ENCODE results near the gene MSRB1. TPM values are rescaled to one million over a fixed set of nuclear protein-coding genes. Genes with fewer than 3 reads are reported as not detected.

Gene MSRB1, protein sequence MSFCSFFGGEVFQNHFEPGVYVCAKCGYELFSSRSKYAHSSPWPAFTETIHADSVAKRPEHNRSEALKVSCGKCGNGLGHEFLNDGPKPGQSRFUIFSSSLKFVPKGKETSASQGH
- total RNA-seq: 6.7 TPM

DNA sequence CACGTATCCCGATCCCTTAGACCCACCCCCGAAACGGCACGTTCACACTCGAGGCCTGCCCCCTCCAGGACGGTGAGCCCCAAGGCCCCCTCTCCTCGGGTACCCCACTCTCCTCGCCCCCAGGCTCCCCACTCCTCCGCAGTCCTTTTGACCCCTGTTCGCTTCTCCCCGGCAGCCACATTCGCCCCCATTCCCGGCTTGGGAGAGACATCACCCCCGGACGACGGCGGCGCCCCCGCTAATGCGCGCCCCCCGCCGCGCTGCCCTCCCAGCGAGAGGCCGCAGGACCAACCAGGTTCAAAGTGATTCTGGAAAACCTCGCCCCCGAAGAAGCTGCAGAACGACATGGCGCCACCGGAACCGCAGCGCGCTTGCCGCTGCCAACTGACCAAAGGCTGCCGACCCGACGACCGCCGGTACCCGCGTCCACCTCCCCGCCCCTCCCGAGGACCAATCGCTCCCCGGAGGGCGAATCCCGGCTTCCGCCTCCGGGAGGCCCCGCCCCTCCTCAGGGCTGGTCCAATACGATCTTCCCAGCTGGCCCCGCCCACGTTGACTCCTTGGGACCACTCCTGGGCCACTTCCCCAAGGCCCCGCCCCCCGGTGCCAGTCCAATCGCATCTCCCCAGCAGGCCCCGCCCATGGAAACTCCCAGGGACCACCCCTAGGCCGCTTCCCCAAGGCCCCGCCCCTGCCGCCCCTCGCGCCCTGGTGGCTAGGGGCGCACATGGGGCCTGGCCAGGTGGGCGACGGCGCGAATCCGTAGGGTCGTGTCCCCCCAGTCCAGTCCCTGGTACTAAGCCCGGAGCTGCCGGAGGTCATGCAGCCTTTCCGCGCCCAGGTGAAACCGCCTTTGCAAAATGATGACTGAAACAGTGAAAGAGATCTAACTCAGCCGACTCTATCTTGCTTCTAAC is at the start of gene MSRB1:
Gene MSRB1 (minus strand): TSS at position 390 of the 917 bp plus-strand sequence. CDS start 43 bp downstream, at position 347.

DNA sequence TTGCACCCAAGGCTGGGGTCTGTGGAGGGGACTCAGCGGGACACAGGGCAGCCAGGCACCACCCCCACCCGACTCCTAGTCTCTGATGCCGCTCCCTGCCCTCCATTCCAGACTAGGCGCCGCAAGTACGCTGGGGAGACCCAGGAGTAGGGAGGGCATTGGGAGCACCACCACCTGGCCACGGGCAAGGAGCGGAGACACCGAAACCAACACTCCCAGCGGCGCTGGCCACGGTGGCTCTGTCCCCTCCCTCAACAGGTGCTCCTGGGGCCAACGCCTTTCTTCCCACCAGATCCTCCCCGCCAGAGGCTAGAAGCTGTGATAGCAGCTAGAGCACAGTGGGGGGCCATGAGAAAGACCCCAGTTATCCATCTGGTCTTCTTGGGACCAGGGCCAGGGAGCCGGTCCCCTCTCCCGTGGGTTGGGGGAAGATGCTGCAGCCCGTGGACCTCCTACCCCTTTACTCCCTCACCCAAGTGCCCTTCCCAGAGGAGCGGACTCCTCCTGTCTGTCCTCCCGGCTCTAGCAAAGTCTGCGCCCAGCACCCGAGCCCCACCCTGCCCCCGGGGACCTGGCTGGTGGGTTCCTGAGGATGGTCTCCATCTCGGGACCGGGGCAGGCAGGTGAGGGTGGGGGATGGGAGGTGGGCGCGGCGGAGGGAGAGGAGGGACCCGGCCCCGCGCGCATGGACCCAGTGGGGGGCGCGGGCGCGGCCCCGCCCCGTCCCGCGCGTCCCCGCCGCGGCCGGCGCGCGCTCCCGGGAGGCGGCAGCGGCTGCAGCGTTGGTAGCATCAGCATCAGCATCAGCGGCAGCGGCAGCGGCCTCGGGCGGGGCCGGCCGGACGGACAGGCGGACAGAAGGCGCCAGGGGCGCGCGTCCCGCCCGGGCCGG is 46.5 kb upstream of the MSRB1 start, which contains the start of gene SYNGR3:
Gene SYNGR3 (plus strand): TSS at position 762 of the 892 bp plus-strand sequence. CDS start 133 bp downstream, outside the sequence.

GRCh38 chr16:1983544-1984346 is 40.7 kb upstream of the MSRB1 start, which contains the start of gene GFER:
TSS of gene GFER (plus strand) at chr16:1984193. CDS start at chr16:1984219, 26 bp downstream.

DNA sequence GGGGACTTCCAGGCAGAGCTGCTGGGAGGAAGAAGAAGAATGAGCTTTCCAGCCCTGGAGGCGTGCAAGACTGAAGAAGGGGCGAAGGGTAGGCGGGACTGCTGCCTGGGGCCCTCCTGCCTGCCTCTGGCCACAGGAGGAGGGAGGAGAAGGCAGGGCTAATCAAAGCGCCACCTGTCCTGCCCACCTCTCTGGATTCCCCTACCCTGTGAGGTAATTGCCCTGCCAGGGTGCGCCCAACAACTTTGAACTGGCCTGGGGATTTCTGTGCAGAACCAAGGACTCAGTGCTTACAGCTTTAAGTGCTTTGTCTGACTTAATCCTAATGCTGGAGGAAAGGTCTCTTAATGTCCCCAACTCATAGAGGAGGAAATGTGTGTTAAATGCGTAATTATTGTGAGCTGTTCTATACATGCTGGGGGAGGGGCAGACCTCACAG is 38.4 kb upstream of the MSRB1 start, which contains the start of gene NOXO1:
Gene NOXO1 (minus strand): TSS at position 72 of the 439 bp plus-strand sequence. CDS start 290 bp downstream, outside the sequence.

GRCh38 chr16:1971796-1972489 is 28.9 kb upstream of the MSRB1 start, which contains the start of gene TBL3:
TSS of gene TBL3 (plus strand) at chr16:1972053. CDS start at chr16:1972165, 112 bp downstream.

DNA sequence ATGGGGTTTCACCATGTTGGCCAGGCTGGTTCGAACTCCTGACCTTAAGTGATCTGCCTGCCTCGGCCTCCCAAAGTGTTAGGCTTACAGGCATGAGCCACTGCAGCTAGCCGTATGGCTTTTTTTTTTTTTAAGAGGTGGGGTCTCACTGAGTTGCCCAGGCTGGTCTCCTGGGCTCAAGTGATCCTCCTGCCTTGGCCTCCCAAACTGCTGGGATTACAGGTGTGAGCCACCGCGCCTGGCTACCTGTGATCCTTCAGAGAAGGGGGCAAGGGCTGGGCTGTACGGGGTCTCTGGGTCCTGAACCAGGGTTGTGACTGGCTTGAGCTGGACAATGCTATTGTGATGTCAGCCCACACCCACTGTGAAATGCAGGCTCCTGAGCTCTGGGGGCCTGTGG is 23.5 kb upstream of the MSRB1 start, which contains the start of gene RNF151:
Gene RNF151 (plus strand): TSS at position 397 of the 400 bp plus-strand sequence. CDS start 26 bp downstream, outside the sequence.

GRCh38 chr16:1964506-1965395 is 21.8 kb upstream of the MSRB1 start, which contains the start of gene RPS2:
TSS of gene RPS2 (minus strand) at chr16:1964826. CDS start at chr16:1964625, 201 bp downstream.

DNA sequence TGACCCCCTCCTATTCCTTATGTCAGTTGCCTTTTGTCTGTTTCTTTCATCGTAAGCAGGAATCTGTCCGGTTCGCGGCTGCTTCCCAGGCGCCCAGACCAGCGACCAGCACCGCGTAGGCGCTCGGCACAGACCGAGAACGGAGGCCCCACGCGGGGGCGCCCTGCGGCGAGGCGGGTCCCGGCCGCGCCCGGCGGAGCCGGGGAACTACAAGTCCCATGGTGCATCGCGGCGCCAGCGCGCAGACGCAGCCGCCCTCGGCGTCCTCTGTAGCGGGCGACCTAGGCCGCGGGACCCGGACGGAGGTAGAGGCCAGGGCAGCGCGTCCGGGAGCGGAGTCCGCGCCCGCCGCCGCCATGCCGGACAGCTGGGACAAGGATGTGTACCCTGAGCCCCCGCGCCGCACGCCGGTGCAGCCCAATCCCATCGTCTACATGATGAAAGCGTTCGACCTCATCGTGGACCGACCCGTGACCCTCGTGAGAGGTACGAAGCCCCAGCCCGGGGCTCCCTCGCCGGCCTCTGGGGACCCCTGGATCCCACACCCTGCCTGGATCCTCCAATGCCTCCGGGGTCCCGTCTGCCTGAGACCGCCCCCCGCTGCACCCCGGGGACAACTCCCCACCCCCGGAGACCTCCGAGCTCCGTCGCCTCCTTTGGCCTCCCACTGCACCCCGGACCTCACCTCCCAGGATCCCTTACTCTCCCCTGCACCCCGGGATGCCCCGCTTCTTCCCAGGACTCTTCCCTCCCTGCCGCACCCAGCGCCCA is 16.5 kb upstream of the MSRB1 start, which contains the start of gene NDUFB10:
Gene NDUFB10 (plus strand): TSS at position 270 of the 771 bp plus-strand sequence. CDS start 87 bp downstream, at position 357.

GRCh38 chr16:1918351-1919326 is 24.4 kb downstream of the MSRB1 start, which contains the start of gene HS3ST6:
TSS of gene HS3ST6 (minus strand) at chr16:1918415. CDS start at chr16:1918323, 92 bp downstream.

Small RNAs within 50 kb of the gene (small RNA-seq; reads per million reads assigned to genes)
- gene AC005363.2: not detected
- not detected for gene SNORA10
- not detected for gene SNORA64

Other genes starting within 250 kb of the MSRB1 start
- gene MAPK8IP3, start 237.0 kb downstream of the MSRB1 start, total RNA-seq: 85.8 TPM
- 23.8 TPM for gene NME3, start 171.7 kb downstream of the MSRB1 start, total RNA-seq
- 12.0 TPM for gene EME2, start 170.4 kb downstream of the MSRB1 start, total RNA-seq
- gene MRPS34, start 170.1 kb downstream of the MSRB1 start, total RNA-seq: 34.4 TPM
- 44.5 TPM for gene SPSB3, start 160.6 kb downstream of the MSRB1 start, total RNA-seq
- gene NUBP2, start 160.2 kb downstream of the MSRB1 start, total RNA-seq: 36.2 TPM
- gene IGFALS, start 149.5 kb downstream of the MSRB1 start, total RNA-seq: not detected
- 67.4 TPM for gene HAGH, start 116.4 kb downstream of the MSRB1 start, total RNA-seq
- 44.3 TPM for gene FAHD1, start 116.0 kb downstream of the MSRB1 start, total RNA-seq
- 1.8 TPM for gene MEIOB, start 71.0 kb downstream of the MSRB1 start, total RNA-seq
- gene HS3ST6, start 24.8 kb downstream of the MSRB1 start, total RNA-seq: not detected
- gene RPL3L, start 11.5 kb upstream of the MSRB1 start, total RNA-seq: not detected
- gene NDUFB10, start 16.3 kb upstream of the MSRB1 start, total RNA-seq: 93.0 TPM
- 1,359 TPM for gene RPS2, start 21.6 kb upstream of the MSRB1 start, total RNA-seq
- not detected for gene RNF151, start 23.7 kb upstream of the MSRB1 start, total RNA-seq
- 13.1 TPM for gene TBL3, start 28.9 kb upstream of the MSRB1 start, total RNA-seq
- 1.2 TPM for gene NOXO1, start 38.3 kb upstream of the MSRB1 start, total RNA-seq
- gene GFER, start 41.0 kb upstream of the MSRB1 start, total RNA-seq: 14.1 TPM
- 112 TPM for gene SYNGR3, start 46.8 kb upstream of the MSRB1 start, total RNA-seq
- 7.8 TPM for gene ZNF598, start 66.6 kb upstream of the MSRB1 start, total RNA-seq
- gene NPW, start 76.6 kb upstream of the MSRB1 start, total RNA-seq: not detected
- 23.5 TPM for gene NHERF2, start 83.7 kb upstream of the MSRB1 start, total RNA-seq
- 26.8 TPM for gene NTHL1, start 104.6 kb upstream of the MSRB1 start, total RNA-seq
- gene TSC2, start 104.8 kb upstream of the MSRB1 start, total RNA-seq: 70.4 TPM
- 78.2 TPM for gene PKD1, start 192.7 kb upstream of the MSRB1 start, total RNA-seq
- 8.1 TPM for gene RAB26, start 205.4 kb upstream of the MSRB1 start, total RNA-seq
- gene TRAF7, start 212.6 kb upstream of the MSRB1 start, total RNA-seq: 23.5 TPM

Data from diencephalon (tissue), 1 donor.